ENCODE data around the gene ARHGAP24. TPM values are rescaled to one million over a fixed set of nuclear protein-coding genes. Genes with fewer than 3 reads are reported as not detected.

Gene ARHGAP24
- total and polyA plus RNA-seq, 2 donors (not counting 3 experiments of a cell fraction or from before 2014, with no cell fraction given) = 52.1 to 79.4 TPM

- POLR2A ChIA-PET = no interaction called here
- no peaks in the 10 kb centered on the region for H3K9me1 ChIP-seq (replicated peaks; ENCODE audit: control insufficient read depth, extremely low read depth, insufficient read depth, low read length)
- peaks cover 72% of the 10 kb centered on the region for H3K79me2 ChIP-seq (ENCODE audit: control insufficient read depth, insufficient read depth, low read length)
- H3K9me3 ChIP-seq (replicated peaks; ENCODE audit: control insufficient read depth, insufficient read depth, low read length) = no peaks in the 10 kb centered on the region
- H3K4me1 ChIP-seq (ENCODE audit: control insufficient read depth, extremely low read depth, insufficient read depth, low read length) = peaks cover 12% of the 10 kb centered on the region
- BruUV-seq (replicated peaks) = no TSS peak
- no peaks in the 10 kb centered on the region for H4K20me1 ChIP-seq (replicated peaks; ENCODE audit: control insufficient read depth, extremely low read depth, insufficient read depth, low read length)
- CTCF ChIA-PET = interaction anchor here (0.8 to 1.4 kb wide), 2 partner anchors 18 to 30 kb away, joined by 3 to 4 read pairs; no protein-coding TSS in a partner anchor
- H3K27ac ChIP-seq (ENCODE audit: insufficient read depth, low read depth, low read length) = no peak overlapping the region
- TF ChIP-seq MYC (IDR thresholded peaks at IDR 0.05; ENCODE audit: low read depth, low read length) = no peak
- no peak for TF ChIP-seq FOS (IDR thresholded peaks at IDR 0.05; ENCODE audit: borderline replicate concordance, insufficient read depth, low read length)
- TF ChIP-seq POLR2AphosphoS5 (IDR thresholded peaks at IDR 0.05; ENCODE audit: insufficient read depth, low read depth, low read length) = no peak
- TF ChIP-seq, protein P1, sequence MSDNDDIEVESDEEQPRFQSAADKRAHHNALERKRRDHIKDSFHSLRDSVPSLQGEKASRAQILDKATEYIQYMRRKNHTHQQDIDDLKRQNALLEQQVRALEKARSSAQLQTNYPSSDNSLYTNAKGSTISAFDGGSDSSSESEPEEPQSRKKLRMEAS (IDR thresholded peaks at IDR 0.05; ENCODE audit: insufficient read depth, insufficient read length) = no peak
- TF ChIP-seq GATA2 (IDR thresholded peaks at IDR 0.05; ENCODE audit: insufficient read depth, insufficient read length, low read depth, low read length) = no peak
- TF ChIP-seq JUN (IDR thresholded peaks at IDR 0.05; ENCODE audit: borderline replicate concordance, insufficient read depth, insufficient read length, low read depth) = no peak
- TF ChIP-seq EZH2 (IDR thresholded peaks at IDR 0.05; ENCODE audit: borderline replicate concordance, low read depth, low read length, severe bottlenecking) = no peak
- H3K4me2 ChIP-seq (ENCODE audit: insufficient read depth, low read length) = no peak overlapping the region
- no peak overlapping the region for H3K4me3 ChIP-seq (replicated peaks in 1 of 3; ENCODE audit: insufficient read depth in 1 of 3, low read depth in 1 of 3, low read length in 3 of 3)
- dilution Hi-C loops (cut with MboI; ENCODE audit: extremely low pct_ligation_motif_present, low sequenced_read_pairs) = no loop called here
- H3K27me3 ChIP-seq (ENCODE audit: control insufficient read depth in 2 of 2, insufficient read depth in 2 of 2, low read length in 2 of 2) = no peaks in the 10 kb centered on the region
- FAIRE-seq = no peak
- no peak overlapping the region for H2AFZ ChIP-seq (ENCODE audit: low read depth, low read length)
- intact Hi-C loops (cut with micrococcal nuclease) = no loop called here
- no peaks in the 10 kb centered on the region for H3K36me3 ChIP-seq (ENCODE audit: control insufficient read depth in 2 of 2, extremely low read depth in 1 of 2, insufficient read depth in 2 of 2, low read length in 2 of 2)
- DNase-seq (ENCODE audit: low read depth, low spot score) = no peak
- no peak overlapping the region for H3K9ac ChIP-seq (replicated peaks; ENCODE audit: extremely low read depth, insufficient read depth, low read length)
Measured at GRCh38 chr4:85889314-85889713, 414.4 kb downstream of the ARHGAP24 start.

- no peak overlapping the region for H3K4me2 ChIP-seq (ENCODE audit: insufficient read depth, low read length)
- H3K4me3 ChIP-seq (replicated peaks in 1 of 3; ENCODE audit: insufficient read depth in 1 of 3, low read depth in 1 of 3, low read length in 3 of 3) = no peak overlapping the region
- POLR2A ChIA-PET = no interaction called here
- peaks cover 71% of the 10 kb centered on the region for H3K79me2 ChIP-seq (ENCODE audit: control insufficient read depth, insufficient read depth, low read length)
- dilution Hi-C loops (cut with MboI; ENCODE audit: extremely low pct_ligation_motif_present, low sequenced_read_pairs) (no loop called here), intact Hi-C loops (cut with micrococcal nuclease) (no loop called here)
- H3K9me3 ChIP-seq (replicated peaks; ENCODE audit: control insufficient read depth, insufficient read depth, low read length) = no peaks in the 10 kb centered on the region
- H3K4me1 ChIP-seq (ENCODE audit: control insufficient read depth, extremely low read depth, insufficient read depth, low read length) = no peaks in the 10 kb centered on the region
- H2AFZ ChIP-seq (ENCODE audit: low read depth, low read length) = no peak overlapping the region
- H3K27me3 ChIP-seq (ENCODE audit: control insufficient read depth in 2 of 2, insufficient read depth in 2 of 2, low read length in 2 of 2) = no peaks in the 10 kb centered on the region
- no peak for FAIRE-seq
- H3K36me3 ChIP-seq (ENCODE audit: control insufficient read depth in 2 of 2, extremely low read depth in 1 of 2, insufficient read depth in 2 of 2, low read length in 2 of 2) = no peaks in the 10 kb centered on the region
- DNase-seq (ENCODE audit: low read depth, low spot score) = no peak
- H4K20me1 ChIP-seq (replicated peaks; ENCODE audit: control insufficient read depth, extremely low read depth, insufficient read depth, low read length) = no peaks in the 10 kb centered on the region
- H3K9me1 ChIP-seq (replicated peaks; ENCODE audit: control insufficient read depth, extremely low read depth, insufficient read depth, low read length) = no peaks in the 10 kb centered on the region
- no peak overlapping the region for H3K27ac ChIP-seq (ENCODE audit: insufficient read depth, low read depth, low read length)
- CTCF ChIA-PET = interaction anchor here (0.9 kb wide), 1 partner anchor 11 kb away, joined by 3 read pairs; no protein-coding TSS in a partner anchor
- TF ChIP-seq GATA2 (IDR thresholded peaks at IDR 0.05; ENCODE audit: insufficient read depth, insufficient read length, low read depth, low read length) (no peak), POLR2A (IDR thresholded peaks at IDR 0.05; ENCODE audit: low read depth, low read length) (no peak), CTCF (IDR thresholded peaks at IDR 0.05; ENCODE audit: extremely low read depth in 1 of 2, insufficient read depth in 1 of 2, low read depth in 1 of 2, low read length in 2 of 2) (no peak), POLR2AphosphoS5 (IDR thresholded peaks at IDR 0.05; ENCODE audit: insufficient read depth, low read depth, low read length) (no peak), EZH2 (IDR thresholded peaks at IDR 0.05; ENCODE audit: borderline replicate concordance, low read depth, low read length, severe bottlenecking) (no peak)
- TF ChIP-seq, protein P1 (IDR thresholded peaks at IDR 0.05; ENCODE audit: insufficient read depth, insufficient read length) = no peak
- no peak overlapping the region for H3K9ac ChIP-seq (replicated peaks; ENCODE audit: extremely low read depth, insufficient read depth, low read length)
- no TSS peak for BruUV-seq (replicated peaks)
Measured at GRCh38 chr4:85895755-85896154, 420.8 kb downstream of the ARHGAP24 start.

All from endothelial cell of umbilical vein (primary cell).